HL-60 (cell line): ENCODE measurements around the gene SLC25A4.

Source experiments
- POLR2AphosphoS5 ChIP-seq: IDR thresholded peaks from 2 replicates; pipeline ENCODE4 v1.6.1; 2012; ENCODE audit warnings: low read depth
- SPI1 ChIP-seq: IDR thresholded peaks from 2 replicates; pipeline ENCODE4 v1.6.1; 2012; ENCODE audit warnings: low read depth, mild to moderate bottlenecking, borderline replicate concordance
- TF ChIP-seq, protein P1 (sequence below): IDR thresholded peaks from one replicate; pipeline ENCODE4 v1.5.1; 2011; ENCODE audit warnings: low read length, control low read depth, inconsistent platforms; ENCODE audit not compliant: insufficient read depth

DNA sequence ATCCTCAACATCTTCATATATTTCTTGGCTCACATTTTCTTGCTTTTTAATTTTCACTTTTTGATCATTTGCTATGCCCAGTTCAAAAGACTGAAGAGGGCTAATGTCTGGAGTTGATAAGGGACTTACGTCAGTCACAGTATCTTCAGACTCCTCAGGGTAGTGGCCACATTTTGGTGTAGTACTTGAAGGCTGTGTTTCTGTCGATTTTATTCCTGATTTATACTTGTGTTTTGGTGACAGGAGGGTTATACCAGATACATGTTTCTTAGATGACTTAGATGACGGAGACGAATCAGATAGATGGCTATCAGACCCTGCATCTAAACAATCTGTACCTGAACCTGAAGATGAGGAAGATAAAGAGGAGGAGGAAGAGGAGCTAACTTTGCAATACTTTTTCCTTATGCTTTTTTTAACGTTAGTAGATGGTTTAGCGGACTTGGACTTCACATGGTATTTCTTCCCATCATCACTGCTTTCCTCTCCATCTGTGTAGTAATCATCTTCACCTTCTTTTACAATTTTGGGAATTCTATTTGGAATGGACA is 47.3 kb downstream of the SLC25A4 start:
- TF ChIP-seq, protein P1, sequence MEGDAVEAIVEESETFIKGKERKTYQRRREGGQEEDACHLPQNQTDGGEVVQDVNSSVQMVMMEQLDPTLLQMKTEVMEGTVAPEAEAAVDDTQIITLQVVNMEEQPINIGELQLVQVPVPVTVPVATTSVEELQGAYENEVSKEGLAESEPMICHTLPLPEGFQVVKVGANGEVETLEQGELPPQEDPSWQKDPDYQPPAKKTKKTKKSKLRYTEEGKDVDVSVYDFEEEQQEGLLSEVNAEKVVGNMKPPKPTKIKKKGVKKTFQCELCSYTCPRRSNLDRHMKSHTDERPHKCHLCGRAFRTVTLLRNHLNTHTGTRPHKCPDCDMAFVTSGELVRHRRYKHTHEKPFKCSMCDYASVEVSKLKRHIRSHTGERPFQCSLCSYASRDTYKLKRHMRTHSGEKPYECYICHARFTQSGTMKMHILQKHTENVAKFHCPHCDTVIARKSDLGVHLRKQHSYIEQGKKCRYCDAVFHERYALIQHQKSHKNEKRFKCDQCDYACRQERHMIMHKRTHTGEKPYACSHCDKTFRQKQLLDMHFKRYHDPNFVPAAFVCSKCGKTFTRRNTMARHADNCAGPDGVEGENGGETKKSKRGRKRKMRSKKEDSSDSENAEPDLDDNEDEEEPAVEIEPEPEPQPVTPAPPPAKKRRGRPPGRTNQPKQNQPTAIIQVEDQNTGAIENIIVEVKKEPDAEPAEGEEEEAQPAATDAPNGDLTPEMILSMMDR: no peak
- TF ChIP-seq SPI1 (no peak), POLR2AphosphoS5 (no peak)
